Hematopoietic multipotent progenitor cell treated with erythropoietin and hydrocortisone succinate and interleukin-3 and kit ligand, for 8 days (in vitro differentiated cells): ENCODE data around the gene GRK6.
"Not testable (repeated sequence)": the region's sequence is repeated elsewhere in the genome, so short reads cannot be mapped to it uniquely, and the experiment has no call there.

Experiments
- DNase-seq: peaks from one replicate; pipeline ENCODE4 v3.0.0-alpha.2; 2015

Gene GRK6

DNA sequence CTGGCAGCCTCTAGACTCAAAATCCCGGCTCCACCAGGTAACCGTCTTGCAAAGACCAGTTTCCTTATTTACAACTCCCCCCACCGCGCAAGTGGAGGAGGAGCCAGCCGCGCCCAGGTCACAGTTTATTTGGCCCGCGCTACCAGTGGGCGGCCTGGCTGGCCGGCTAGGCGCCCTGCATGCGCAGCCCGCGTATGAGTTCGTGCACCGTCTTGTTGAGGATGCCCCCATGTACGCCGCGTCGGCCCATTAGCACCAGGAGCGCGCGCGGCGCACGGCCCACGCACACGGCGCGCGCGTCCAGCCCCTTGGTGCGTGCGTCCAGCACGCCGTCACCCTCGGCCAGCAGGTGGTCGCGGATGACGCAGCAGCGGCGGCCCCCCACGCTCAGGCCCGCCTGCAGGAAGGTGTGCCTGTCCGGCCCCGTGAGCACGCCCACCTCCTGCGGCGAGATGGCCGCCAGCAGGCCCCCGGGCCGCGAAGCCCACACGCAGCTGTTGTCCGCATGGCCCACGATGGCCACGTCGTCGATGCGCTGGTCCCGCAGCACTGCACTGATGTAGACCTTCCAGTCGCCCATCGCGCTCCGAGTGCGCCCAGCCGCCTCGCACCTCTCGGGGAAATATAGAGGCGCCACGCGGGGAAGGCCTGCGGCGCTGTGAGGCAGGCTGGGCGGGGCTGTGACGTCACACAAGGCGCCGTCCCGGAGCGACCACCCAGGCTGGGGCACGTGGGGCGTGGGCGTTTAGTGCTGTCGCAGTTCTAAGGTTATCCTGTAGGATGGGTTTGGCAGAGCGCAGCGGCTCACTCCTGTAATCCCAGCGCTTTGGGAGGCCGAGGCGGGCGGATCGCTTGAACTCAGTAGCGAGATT lies 26.2 kb upstream of the GRK6 start, which contains the start of gene PFN3:
Gene PFN3 (minus strand): TSS at position 665 of the 872 bp plus-strand sequence. CDS start 85 bp downstream, at position 580.
- no peak for DNase-seq

- peak; percentile 58 for DNase-seq
Measured at GRCh38 chr5:177402271-177403043, 24.0 kb upstream of the GRK6 start.

- no peak for DNase-seq
Measured at GRCh38 chr5:177403102-177403791, 23.2 kb upstream of the GRK6 start.

DNA sequence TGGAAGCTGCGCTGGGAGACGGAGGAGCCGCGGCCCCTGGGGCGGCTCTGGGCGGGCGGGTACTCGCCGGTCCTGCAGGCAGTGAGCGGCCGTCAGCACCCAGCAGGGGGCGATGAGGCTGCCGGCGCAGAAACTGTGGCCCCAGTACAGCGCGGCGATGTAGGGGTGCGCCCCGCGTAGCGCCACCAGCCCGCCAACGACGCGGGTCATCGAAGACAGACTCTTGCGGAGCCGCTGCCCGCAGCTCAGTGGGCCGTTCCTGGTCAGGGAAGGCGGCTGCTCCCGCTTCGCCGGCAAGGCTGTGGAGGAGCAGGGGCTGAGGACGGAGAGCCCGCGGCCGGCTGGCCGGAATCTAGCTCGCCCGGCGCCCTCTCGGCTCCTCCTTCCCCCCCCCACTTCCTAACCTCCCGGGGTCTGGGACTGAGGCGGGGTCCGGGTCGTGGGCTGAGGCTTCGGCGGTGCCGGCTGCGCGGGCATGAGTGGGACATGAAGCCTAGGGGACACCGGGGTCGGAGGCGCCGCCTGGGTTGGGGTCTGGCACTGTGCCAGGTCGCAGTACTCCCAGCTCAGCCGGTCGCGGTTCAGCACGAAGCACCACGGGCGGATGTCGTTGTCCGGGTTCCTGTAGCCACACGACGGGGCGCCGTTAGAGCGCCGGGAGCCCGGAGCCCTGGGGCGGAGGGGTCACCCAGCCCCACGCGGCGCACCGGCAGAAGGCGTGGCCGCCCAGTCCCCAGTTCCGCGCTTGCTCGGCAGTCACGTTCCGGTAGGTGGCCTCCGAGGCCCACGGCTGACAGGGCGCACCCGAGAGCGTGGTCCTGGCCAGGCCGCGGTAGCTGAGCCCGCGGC lies 22.5 kb upstream of the GRK6 start:
- DNase-seq: peak; percentile 83

GRCh38 chr5:177404641-177405179 lies 21.8 kb upstream of the GRK6 start:
- DNase-seq: no peak

- no peak for DNase-seq
Measured at GRCh38 chr5:177405312-177405711, 21.2 kb upstream of the GRK6 start.

DNA sequence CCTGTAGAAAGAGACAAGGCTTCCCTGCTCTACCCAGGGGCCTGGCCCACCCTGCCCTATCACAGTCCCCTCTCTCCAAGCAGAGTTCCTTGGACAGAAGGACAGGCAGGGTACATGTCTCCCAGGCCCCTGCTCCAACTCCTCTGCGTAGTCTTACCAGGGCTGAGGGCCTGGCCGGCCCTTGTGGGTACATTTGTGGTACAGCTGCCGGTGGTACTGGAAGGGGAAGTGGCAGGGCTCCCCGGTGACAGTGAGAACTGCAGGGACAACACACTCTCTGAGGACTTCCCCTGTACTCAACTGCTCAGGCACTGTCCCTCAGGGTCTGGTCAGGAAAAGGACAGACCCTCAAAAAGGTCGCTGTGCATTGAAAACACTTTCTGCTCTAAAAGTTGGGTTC lies 20.7 kb upstream of the GRK6 start:
- peak; percentile 34 for DNase-seq

GRCh38 chr5:177409043-177409801 lies 17.3 kb upstream of the GRK6 start, which contains the start of gene F12:
F12 (minus strand) TSS chr5:177409564; CDS start chr5:177409527, 37 bp downstream.
- DNase-seq: no peak

GRCh38 chr5:177410575-177410974 lies 15.9 kb upstream of the GRK6 start:
- DNase-seq: no peak

DNA sequence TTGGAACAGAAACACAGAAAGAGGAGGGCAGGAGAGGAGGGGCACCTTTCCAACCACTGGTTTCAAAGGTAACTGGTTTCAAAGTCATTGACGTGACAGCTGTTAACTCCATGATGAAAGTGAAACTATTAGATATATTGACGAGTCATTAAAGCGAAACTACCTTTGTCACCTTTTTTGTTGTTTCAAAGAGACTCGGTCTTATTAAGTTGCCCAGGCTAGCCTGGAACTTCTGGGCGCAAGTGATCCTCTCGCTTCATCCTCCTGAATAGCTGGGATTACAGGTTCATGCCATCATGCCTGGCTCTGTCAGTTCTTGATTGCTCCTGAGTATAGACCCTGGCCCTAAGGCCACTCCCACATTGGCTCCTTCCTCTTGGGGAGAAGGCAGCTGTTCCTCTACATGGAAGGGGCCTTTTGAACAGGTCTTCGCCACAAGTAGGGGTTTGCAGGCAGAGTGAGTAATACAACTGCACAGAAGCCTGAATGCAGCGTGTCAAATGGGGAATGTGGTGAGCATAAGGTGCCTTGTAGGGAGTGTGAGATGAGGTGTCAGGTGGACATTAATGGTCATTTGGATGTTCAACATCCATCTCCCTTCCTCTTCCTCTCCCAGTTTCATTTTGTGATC lies 13.8 kb upstream of the GRK6 start:
- DNase-seq: no peak

DNA sequence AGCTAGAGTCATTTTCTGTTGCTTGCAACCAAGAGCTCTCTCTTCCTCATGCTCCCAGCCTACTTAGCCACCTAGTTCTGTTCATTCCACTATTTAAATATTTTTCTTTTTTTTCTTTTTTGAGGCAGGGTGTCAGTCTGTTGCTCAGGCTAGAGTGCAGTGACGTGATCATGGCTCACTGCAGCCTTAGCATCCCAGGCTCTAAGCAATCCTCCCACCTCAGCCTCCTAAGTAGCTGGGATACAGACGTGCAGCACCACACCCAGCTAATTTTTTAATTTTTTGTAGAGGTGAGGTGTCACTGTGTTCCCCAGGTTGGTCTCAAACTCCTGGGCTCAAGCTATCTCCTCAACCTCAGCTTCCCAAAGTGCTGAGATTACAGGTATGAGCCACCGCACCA lies 12.0 kb upstream of the GRK6 start:
- no peak for DNase-seq

DNA sequence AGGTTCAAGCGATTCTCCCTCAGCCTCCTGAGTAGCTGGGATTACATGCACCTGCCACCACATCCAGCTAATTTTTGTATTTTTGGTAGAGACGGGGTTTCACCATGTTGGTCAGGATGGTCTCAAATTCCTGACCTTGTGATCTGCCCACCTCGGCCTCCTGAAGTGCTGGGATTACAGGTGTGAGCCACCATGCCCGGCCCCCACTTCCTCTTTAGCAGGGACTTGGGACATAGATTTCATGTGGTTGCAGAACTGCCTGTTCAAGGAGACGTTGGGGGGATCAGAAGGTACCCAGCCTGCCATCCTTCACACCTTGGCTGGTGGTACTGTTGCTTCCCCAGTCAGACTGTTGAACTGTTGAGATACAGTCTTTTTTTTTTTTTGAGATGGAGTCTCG lies 9.4 kb upstream of the GRK6 start:
- not testable (repeated sequence) for DNase-seq

GRCh38 chr5:177419046-177419445 lies 7.4 kb upstream of the GRK6 start:
- no peak for DNase-seq

- DNase-seq: not testable (repeated sequence)
Measured at GRCh38 chr5:177420472-177420871, 6.0 kb upstream of the GRK6 start.

GRCh38 chr5:177421062-177421798 lies 5.2 kb upstream of the GRK6 start:
- no peak for DNase-seq

GRCh38 chr5:177423671-177424070 lies 2.8 kb upstream of the GRK6 start:
- no peak for DNase-seq

DNA sequence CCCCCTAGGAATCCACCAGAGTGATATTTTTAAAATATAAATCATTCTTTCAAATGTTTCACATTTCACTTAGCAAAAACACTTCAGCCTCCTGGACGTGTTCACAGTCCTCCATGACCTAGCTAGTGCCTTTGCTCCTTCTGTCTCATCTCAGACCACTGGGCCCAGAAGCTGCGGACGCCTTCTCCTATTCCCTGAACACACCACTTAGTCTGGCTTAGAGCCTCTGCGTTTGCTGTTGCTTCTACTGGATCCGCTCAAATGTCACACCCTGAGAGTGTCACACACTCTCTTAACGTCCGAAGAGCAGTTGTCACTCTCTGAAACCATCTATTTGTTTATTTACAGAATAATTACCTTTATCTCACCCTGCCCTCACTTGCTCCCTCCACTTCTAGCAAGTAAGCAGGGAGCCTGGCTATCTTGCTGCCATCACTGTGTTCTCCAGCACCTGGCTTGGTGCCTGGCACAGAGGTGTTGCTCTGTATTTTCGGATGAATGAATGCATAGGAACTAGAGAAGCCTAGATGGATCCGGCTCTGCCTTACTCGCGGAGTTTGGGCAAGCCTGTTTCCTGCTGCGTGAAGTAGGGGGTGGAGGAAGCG lies 1.2 kb upstream of the GRK6 start:
- DNase-seq: no peak

DNA sequence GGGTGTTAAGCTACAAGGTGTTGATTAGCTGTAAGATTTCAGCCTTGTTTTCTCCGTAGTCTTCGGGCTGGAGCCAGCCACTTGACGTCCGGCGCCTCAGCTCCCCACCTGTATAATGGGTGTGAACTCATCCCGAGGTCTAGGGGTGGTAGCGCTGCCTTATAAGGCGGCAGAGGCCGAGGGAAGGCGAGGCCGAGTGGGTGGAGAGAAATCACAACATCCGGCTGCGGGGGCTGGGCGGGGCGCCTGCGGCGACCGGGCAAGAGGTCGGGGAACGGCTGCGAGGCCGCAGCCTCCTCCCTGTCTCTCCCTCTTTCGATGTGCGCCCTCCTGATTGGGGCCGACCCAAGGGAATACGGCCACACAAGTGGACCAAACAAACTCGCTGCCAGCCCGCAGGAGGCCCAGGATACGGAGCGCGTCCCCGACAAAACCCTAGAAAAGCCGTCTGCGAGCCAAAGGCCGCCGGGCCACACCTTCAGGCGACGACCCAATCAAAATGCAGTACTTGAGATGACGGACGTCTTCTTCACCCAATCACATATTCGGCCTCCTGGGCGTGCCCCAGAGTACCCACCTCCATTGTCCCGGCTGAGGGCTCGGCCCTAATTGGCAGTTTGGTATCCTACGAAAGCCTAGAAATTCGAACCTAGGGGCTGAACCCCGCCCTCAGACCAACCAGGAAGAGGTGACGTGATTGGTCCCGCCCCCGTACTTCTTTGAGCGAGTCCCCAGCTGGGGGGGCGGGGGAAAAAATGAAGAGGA lies 493 bp upstream of the GRK6 start:
- peak; percentile 100 for DNase-seq
